ENCODE results near the gene APOF. TPM values are rescaled to one million over a fixed set of nuclear protein-coding genes. Genes with fewer than 3 reads are reported as not detected.

APOF gene
- total and polyA plus RNA-seq, 2 experiments from 2014 or later, result not detected

- H3K36me3 Mint-ChIP-seq (ENCODE audit: low read depth), result no peaks in the 10 kb centered on the region
- Histone ChIP-seq H3K4me2 (no peak overlapping the region), H3K9me2 (ENCODE audit: insufficient read depth) (no peaks in the 10 kb centered on the region), H4K20me1 (replicated peaks; ENCODE audit: insufficient read depth) (no peaks in the 10 kb centered on the region), H2AFZ (no peak overlapping the region), H3K27me3 (ENCODE audit: insufficient read depth) (no peaks in the 10 kb centered on the region), H3K4me3 (no peak overlapping the region), H3F3A (replicated peaks; ENCODE audit: low read depth) (no peaks in the 10 kb centered on the region; the same call in 1 of the 2 replicates), H3K4me1 (ENCODE audit: insufficient read depth) (peaks cover 4% of the 10 kb centered on the region), H3K27ac (ENCODE audit: low read depth) (no peak overlapping the region), H3K79me2 (replicated peaks; ENCODE audit: insufficient read depth) (no peaks in the 10 kb centered on the region), H3K36me3 (ENCODE audit: insufficient read depth) (no peaks in the 10 kb centered on the region)
- peaks cover 9% of the 10 kb centered on the region; the same call in 2 of the 3 replicates for H3K4me1 Mint-ChIP-seq
- ATAC-seq (no peak), DNase-seq (ENCODE audit: low spot score) (no peak)
- no peak overlapping the region for H3K4me3 Mint-ChIP-seq
- no peaks in the 10 kb centered on the region for H3K9me3 Mint-ChIP-seq
- peaks cover 7% of the 10 kb centered on the region for H3K27me3 Mint-ChIP-seq (ENCODE audit: insufficient read depth, low read depth, poor library complexity)
- H3K27ac Mint-ChIP-seq, result no peak overlapping the region
- TF ChIP-seq EZH2phosphoT487 (IDR thresholded peaks at IDR 0.05; ENCODE audit: unreplicated experiment) (no peak), CTCF (conservative IDR thresholded peaks at IDR 0.05; ENCODE audit: low read depth in 2 of 2) (no peak), ETS1 (IDR thresholded peaks at IDR 0.05) (no peak), EZH2 (IDR thresholded peaks at IDR 0.05; ENCODE audit: low read depth, unreplicated experiment) (no peak), JUNB (IDR thresholded peaks at IDR 0.05; ENCODE audit: unreplicated experiment) (no peak), POLR2AphosphoS5 (IDR thresholded peaks at IDR 0.05; ENCODE audit: low read depth) (no peak), ZNF462 (CRISPR knock-in tag; IDR thresholded peaks at IDR 0.05) (no peak), CREB1 (CRISPR knock-in tag; IDR thresholded peaks at IDR 0.05; ENCODE audit: low read depth) (no peak), ZNF114 (CRISPR knock-in tag; IDR thresholded peaks at IDR 0.05) (no peak), ZNF331 (CRISPR knock-in tag; IDR thresholded peaks at IDR 0.05; ENCODE audit: low read depth) (no peak), REST (IDR thresholded peaks at IDR 0.05; ENCODE audit: unreplicated experiment) (no peak), NANOG (IDR thresholded peaks at IDR 0.05; ENCODE audit: borderline replicate concordance) (no peak), STAT1 (IDR thresholded peaks at IDR 0.05; ENCODE audit: unreplicated experiment) (no peak)
Measured at GRCh38 chr12:56382611-56383010, 20.0 kb upstream of the APOF start.

Measured in GM23338 (cell line).